ENCODE results near the gene IL1R2.
"Not testable (repeated sequence)": the region's sequence is repeated elsewhere in the genome, so short reads cannot be mapped to it uniquely, and the experiment has no call there.

The IL1R2 gene

DNA sequence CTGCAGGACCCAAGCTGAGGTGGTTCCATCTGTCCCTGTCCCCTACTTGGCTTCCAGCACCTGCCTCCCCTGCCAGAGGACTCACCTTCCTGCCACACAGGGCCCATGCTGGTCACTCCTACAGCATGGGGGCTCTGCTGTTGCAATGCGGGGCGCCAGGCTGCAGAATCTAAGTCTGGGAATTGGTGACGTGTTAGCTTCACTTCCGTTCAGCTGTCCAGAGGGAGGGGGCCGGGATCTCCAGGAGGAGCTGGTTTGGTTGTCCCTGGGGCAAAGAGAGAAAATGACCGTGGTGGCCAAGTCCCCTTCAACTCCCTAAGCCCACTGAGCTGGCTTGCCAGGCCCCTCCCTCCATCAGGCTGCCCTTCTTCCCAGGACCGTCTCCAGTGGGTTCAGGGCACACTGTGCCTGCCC is 69.5 kb downstream of the IL1R2 start:
- H3K9ac ChIP-seq (ENCODE audit: low read depth, low read length) = no peak overlapping the region
- no peaks in the 10 kb centered on the region for H3K36me3 ChIP-seq (ENCODE audit: insufficient read depth, low read depth, low read length)
- no peaks in the 10 kb centered on the region for H3K9me3 ChIP-seq (ENCODE audit: insufficient read depth, low read depth, low read length)
- peaks cover 7% of the 10 kb centered on the region; the same call in 1 of the 2 replicates for H3K27me3 ChIP-seq (ENCODE audit: insufficient read depth, low read length)
- no peaks in the 10 kb centered on the region for H3K4me1 ChIP-seq (ENCODE audit: insufficient read depth, low read length)
- H3K4me3 ChIP-seq (ENCODE audit: low read length) = no peak overlapping the region
- no peak overlapping the region for H3K27ac ChIP-seq (ENCODE audit: low read length)

DNA sequence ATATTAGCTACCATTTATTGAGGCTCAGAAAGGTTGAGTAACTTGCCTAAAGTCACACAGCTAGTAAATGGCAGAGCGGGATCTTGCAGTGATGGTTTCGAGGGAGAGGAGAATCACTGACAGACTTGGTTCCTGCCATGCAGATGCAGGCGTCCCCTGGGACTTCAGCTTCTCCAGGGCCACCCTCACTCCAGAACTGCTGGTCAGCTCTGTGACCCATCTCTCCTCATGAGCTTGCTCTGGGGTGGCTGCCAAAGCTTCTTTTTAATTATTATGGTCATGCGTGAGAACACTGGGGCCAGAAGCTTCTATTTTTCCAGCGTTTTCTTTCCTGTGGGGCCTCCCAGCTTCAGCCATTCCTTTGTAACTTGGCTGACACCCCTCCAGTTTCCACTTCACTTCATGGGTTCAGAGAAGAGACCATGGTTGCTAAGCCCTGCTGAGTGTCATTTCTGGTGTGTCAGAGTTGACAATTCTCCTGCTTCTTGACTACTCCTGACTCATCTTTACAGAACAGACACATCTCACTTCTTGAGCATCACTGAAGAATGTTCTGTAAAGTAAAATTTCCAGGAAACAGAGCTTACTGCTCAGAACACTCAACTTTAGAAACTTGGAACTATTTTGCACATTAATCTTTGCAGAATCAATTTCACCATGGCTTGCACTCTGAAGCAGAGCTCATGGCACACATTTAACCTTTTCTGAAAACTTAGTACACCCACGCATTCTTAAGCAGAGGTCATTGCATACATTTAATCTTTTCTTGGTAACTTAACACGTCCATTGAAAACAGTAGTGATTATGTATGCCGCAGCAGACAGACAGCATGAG is 70.4 kb downstream of the IL1R2 start:
- no peak overlapping the region for H3K9ac ChIP-seq (ENCODE audit: low read depth, low read length)
- no peak overlapping the region for H3K27ac ChIP-seq (ENCODE audit: low read length)
- H3K9me3 ChIP-seq (ENCODE audit: insufficient read depth, low read depth, low read length) = no peaks in the 10 kb centered on the region
- H3K4me3 ChIP-seq (ENCODE audit: low read length) = no peak overlapping the region
- peaks cover 7% of the 10 kb centered on the region; the same call in 1 of the 2 replicates for H3K27me3 ChIP-seq (ENCODE audit: insufficient read depth, low read length)
- H3K36me3 ChIP-seq (ENCODE audit: insufficient read depth, low read depth, low read length) = no peaks in the 10 kb centered on the region
- H3K4me1 ChIP-seq (ENCODE audit: insufficient read depth, low read length) = no peaks in the 10 kb centered on the region

DNA sequence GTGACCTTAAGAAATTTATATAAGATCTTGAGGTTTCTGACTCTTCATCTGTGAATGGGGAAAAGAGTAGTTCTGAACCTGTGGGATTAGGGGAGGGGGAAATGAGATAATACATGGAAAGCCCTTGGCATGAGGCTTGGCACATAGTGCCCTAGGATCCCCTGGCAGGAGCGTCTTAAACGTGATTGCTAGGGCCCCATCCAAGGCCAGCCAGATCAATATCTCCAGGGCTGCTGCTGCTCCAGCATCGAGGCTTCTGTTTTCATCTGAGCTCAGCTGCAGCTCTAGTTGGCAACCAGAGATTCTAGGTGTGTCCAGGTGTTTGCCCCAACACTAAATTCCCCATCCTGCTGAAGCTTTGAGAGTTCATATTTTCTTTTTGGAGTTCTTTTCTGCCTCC is 71.0 kb downstream of the IL1R2 start:
- Histone ChIP-seq H3K9ac (ENCODE audit: low read depth, low read length) (no peak overlapping the region), H3K4me3 (ENCODE audit: low read length) (no peak overlapping the region), H3K9me3 (ENCODE audit: insufficient read depth, low read depth, low read length) (no peaks in the 10 kb centered on the region), H3K27ac (ENCODE audit: low read length) (no peak overlapping the region), H3K4me1 (ENCODE audit: insufficient read depth, low read length) (no peaks in the 10 kb centered on the region), H3K27me3 (ENCODE audit: insufficient read depth, low read length) (peaks cover 7% of the 10 kb centered on the region; the same call in 1 of the 2 replicates), H3K36me3 (ENCODE audit: insufficient read depth, low read depth, low read length) (no peaks in the 10 kb centered on the region)

DNA sequence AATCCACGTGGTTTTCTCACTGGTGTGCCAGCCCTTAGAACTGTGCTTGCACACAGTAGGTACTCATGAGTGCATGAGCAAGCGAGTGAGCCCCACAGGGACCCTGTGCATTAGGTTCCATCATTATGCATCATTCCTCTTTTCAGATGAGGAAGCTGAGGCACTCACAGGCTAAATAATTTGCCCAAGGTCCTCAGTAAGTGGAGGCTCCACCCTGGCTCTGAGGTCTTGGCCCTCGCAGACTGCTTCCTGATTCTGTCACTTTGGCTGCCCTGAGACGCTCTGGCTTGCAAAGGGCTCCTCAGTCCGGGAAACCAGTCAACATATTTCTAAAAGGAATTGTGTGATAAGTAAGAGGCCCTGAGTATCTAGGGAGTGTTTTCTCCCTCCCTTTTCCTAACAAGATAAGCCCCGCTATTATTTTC is 71.7 kb downstream of the IL1R2 start:
- Histone ChIP-seq H3K27me3 (ENCODE audit: insufficient read depth, low read length) (peaks cover 6% of the 10 kb centered on the region; the same call in 1 of the 2 replicates), H3K4me3 (ENCODE audit: low read length) (no peak overlapping the region), H3K27ac (ENCODE audit: low read length) (no peak overlapping the region), H3K9me3 (ENCODE audit: insufficient read depth, low read depth, low read length) (no peaks in the 10 kb centered on the region), H3K4me1 (ENCODE audit: insufficient read depth, low read length) (no peaks in the 10 kb centered on the region), H3K9ac (ENCODE audit: low read depth, low read length) (no peak overlapping the region), H3K36me3 (ENCODE audit: insufficient read depth, low read depth, low read length) (no peaks in the 10 kb centered on the region)

DNA sequence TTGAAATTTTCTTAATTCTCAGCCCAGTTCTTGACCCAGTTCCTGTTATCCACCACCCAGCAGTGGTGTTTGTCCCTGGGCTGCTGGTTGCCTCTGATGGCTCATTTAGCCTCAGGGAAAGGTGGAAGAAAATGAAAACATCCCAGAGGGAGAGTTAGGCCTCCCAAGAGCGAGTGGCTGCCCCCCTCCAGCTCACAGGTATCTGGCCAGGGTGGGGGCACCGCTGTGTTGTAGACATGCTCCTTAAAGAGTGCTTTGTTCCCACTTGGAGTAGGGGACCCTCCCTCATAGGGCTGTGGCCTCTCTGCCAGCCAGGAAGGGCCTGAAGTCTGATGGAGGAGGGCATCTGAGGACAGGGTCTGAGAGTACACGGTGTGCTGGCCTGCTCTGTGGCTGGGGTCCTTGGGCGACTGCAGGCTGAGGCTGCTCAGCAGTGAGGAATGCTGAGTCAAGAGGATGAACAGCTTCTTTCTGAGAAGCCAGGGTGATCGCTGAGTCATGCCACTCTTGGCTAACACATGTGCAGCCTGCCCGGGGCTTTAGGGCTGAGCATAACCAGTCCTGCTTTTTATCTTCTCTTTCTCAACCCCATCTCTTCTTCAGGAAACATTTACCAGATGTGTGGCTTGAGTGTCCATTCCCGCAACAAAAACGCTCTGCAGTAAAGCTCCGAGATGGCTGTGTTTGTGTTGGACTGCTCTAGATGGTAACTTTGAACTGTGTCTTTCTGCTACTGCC is 72.3 kb downstream of the IL1R2 start:
- Histone ChIP-seq H3K27ac (ENCODE audit: low read length) (no peak overlapping the region), H3K9ac (ENCODE audit: low read depth, low read length) (no peak overlapping the region), H3K4me3 (ENCODE audit: low read length) (no peak overlapping the region), H3K4me1 (ENCODE audit: insufficient read depth, low read length) (no peaks in the 10 kb centered on the region), H3K9me3 (ENCODE audit: insufficient read depth, low read depth, low read length) (no peaks in the 10 kb centered on the region), H3K36me3 (ENCODE audit: insufficient read depth, low read depth, low read length) (no peaks in the 10 kb centered on the region), H3K27me3 (ENCODE audit: insufficient read depth, low read length) (no peaks in the 10 kb centered on the region)

DNA sequence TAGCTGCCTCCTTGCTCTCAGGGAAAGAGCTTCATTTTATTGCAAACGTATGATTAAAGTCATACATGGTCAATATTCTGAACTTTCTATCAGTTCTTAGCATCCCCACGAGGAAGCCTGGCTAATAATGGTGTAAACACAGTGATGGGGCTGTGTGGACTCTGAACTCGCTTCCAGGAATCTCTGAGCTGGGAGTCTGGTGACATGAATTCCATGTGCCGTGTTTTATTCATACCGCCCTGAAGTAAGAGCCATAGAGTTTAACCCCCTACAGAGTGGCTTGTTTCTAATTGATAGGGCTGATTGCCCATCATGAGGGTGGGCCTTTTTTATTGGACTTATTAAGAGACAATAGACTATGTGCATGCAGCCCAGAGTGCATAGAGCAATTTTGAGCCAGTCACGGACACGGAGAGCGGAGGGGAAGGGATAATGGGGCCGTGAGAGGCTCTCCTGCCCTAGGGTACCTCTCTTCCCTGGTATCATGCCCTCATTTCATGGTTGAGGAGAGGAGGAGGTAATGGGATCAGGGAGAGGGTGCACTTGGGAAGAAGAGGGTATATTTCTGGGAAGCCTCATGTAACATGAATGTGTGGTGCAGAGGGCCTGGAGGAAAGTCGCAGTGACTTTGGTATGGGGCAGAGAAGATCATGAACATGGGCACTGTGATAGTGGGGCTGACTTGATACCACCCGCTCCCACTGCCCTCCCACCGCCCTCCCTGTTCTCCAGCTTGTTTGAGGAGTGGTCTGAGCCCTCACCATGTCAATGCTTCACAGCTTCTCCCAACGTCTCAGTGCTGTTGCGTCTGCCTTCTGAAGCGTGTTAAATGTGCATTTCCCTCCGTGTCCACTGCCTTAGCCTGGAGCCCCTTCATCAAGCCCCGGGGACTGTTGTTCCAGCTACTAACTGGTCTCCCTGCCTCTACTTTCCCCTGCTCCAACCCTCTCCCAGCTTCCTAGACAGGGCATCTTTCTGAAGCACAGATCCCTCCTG is 73.2 kb downstream of the IL1R2 start:
- H3K27me3 ChIP-seq (ENCODE audit: insufficient read depth, low read length) = no peaks in the 10 kb centered on the region
- H3K4me1 ChIP-seq (ENCODE audit: insufficient read depth, low read length) = no peaks in the 10 kb centered on the region
- H3K9me3 ChIP-seq (ENCODE audit: insufficient read depth, low read depth, low read length) = no peaks in the 10 kb centered on the region
- H3K9ac ChIP-seq (ENCODE audit: low read depth, low read length) = no peak overlapping the region
- no peak overlapping the region for H3K4me3 ChIP-seq (ENCODE audit: low read length)
- H3K36me3 ChIP-seq (ENCODE audit: insufficient read depth, low read depth, low read length) = no peaks in the 10 kb centered on the region
- H3K27ac ChIP-seq (ENCODE audit: low read length) = no peak overlapping the region

- Histone ChIP-seq H3K4me1 (ENCODE audit: insufficient read depth, low read length) (no peaks in the 10 kb centered on the region), H3K9ac (ENCODE audit: low read depth, low read length) (no peak overlapping the region), H3K4me3 (ENCODE audit: low read length) (no peak overlapping the region), H3K27ac (ENCODE audit: low read length) (no peak overlapping the region), H3K9me3 (ENCODE audit: insufficient read depth, low read depth, low read length) (no peaks in the 10 kb centered on the region), H3K36me3 (ENCODE audit: insufficient read depth, low read depth, low read length) (no peaks in the 10 kb centered on the region), H3K27me3 (ENCODE audit: insufficient read depth, low read length) (no peaks in the 10 kb centered on the region)
Observed at GRCh38 chr2:102065675-102066252, 74.0 kb downstream of the IL1R2 start.

GRCh38 chr2:102066554-102066953 is 74.8 kb downstream of the IL1R2 start:
- Histone ChIP-seq H3K36me3 (ENCODE audit: insufficient read depth, low read depth, low read length) (no peaks in the 10 kb centered on the region), H3K4me3 (ENCODE audit: low read length) (no peak overlapping the region), H3K4me1 (ENCODE audit: insufficient read depth, low read length) (no peaks in the 10 kb centered on the region), H3K27me3 (ENCODE audit: insufficient read depth, low read length) (no peaks in the 10 kb centered on the region), H3K9me3 (ENCODE audit: insufficient read depth, low read depth, low read length) (no peaks in the 10 kb centered on the region), H3K9ac (ENCODE audit: low read depth, low read length) (no peak overlapping the region), H3K27ac (ENCODE audit: low read length) (no peak overlapping the region)

GRCh38 chr2:102068126-102068525 is 76.4 kb downstream of the IL1R2 start:
- H3K27ac ChIP-seq (ENCODE audit: low read length); H3K9ac ChIP-seq (ENCODE audit: low read depth, low read length); H3K4me3 ChIP-seq (ENCODE audit: low read length); H3K9me3 ChIP-seq (ENCODE audit: insufficient read depth, low read depth, low read length); H3K27me3 ChIP-seq (ENCODE audit: insufficient read depth, low read length); H3K36me3 ChIP-seq (ENCODE audit: insufficient read depth, low read depth, low read length); H3K4me1 ChIP-seq (ENCODE audit: insufficient read depth, low read length): not testable (repeated sequence)

- no peaks in the 10 kb centered on the region for H3K9me3 ChIP-seq (ENCODE audit: insufficient read depth, low read depth, low read length)
- no peak overlapping the region for H3K9ac ChIP-seq (ENCODE audit: low read depth, low read length)
- H3K4me3 ChIP-seq (ENCODE audit: low read length) = no peak overlapping the region
- no peaks in the 10 kb centered on the region for H3K36me3 ChIP-seq (ENCODE audit: insufficient read depth, low read depth, low read length)
- no peak overlapping the region for H3K27ac ChIP-seq (ENCODE audit: low read length)
- no peaks in the 10 kb centered on the region for H3K27me3 ChIP-seq (ENCODE audit: insufficient read depth, low read length)
- H3K4me1 ChIP-seq (ENCODE audit: insufficient read depth, low read length) = no peaks in the 10 kb centered on the region
Observed at GRCh38 chr2:102069311-102069974, 77.7 kb downstream of the IL1R2 start.

Measured in iPS-20b (cell line).